ENCODE measurements around the gene L3MBTL3.

- TF ChIP-seq CTCF (IDR thresholded peaks at IDR 0.05), result no peak
- no peak for TF ChIP-seq POLR2A (IDR thresholded peaks at IDR 0.05)
Measured at GRCh38 chr6:130029163-130029562, 10.8 kb downstream of the L3MBTL3 start.

Data from transverse colon (tissue), 3 donors.